ENCODE results near the gene SLC39A11.

Gene SLC39A11

GRCh38 chr17:72631949-72632684 is 460.4 kb downstream of the SLC39A11 start:
- DNase-seq (ENCODE audit: extremely low read depth, insufficient read length) = no peak
- TF ChIP-seq CTCF (IDR thresholded peaks at IDR 0.05; ENCODE audit: insufficient read depth, low read length, poor library complexity, severe bottlenecking) = no peak
- Histone ChIP-seq H3K36me3 (ENCODE audit: control insufficient read depth, insufficient read depth, low read length) (no peaks in the 10 kb centered on the region), H3K27me3 (replicated peaks; ENCODE audit: control insufficient read depth, insufficient read depth, low read length) (no peaks in the 10 kb centered on the region; the same call in 1 of the 2 replicates), H3K4me3 (replicated peaks; ENCODE audit: low read depth, low read length) (no peak overlapping the region)

DNA sequence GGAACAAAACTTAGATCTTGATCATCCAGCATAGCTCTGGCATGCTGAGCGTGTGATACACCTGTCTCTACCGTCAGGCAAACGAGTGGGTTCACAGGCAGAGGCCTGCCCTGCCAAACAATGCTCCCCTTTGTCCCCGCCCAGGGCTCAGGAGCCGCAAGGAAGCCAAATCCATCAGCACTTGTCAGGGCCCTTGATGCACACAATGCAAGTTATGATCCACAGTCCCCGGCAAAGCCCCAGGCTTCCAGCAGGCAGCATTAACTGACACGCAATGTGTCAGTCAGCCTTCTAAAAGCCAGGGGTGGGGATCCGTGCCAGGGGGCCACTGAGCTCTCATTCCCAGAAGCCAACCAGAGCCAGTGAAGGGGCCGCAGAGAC is 460.9 kb downstream of the SLC39A11 start:
- Histone ChIP-seq H3K4me3 (replicated peaks; ENCODE audit: low read depth, low read length) (no peak overlapping the region), H3K27me3 (replicated peaks; ENCODE audit: control insufficient read depth, insufficient read depth, low read length) (no peaks in the 10 kb centered on the region; the same call in 1 of the 2 replicates), H3K36me3 (ENCODE audit: control insufficient read depth, insufficient read depth, low read length) (no peaks in the 10 kb centered on the region)
- no peak for DNase-seq (ENCODE audit: extremely low read depth, insufficient read length)
- no peak for TF ChIP-seq CTCF (IDR thresholded peaks at IDR 0.05; ENCODE audit: insufficient read depth, low read length, poor library complexity, severe bottlenecking)

GRCh38 chr17:72624652-72625051 is 467.8 kb downstream of the SLC39A11 start:
- H3K27me3 ChIP-seq (replicated peaks; ENCODE audit: control insufficient read depth, insufficient read depth, low read length) = peaks cover 2% of the 10 kb centered on the region; the same call in 1 of the 2 replicates
- no peak for DNase-seq (ENCODE audit: extremely low read depth, insufficient read length)
- no peak overlapping the region for H3K4me3 ChIP-seq (replicated peaks; ENCODE audit: low read depth, low read length)
- no peak for TF ChIP-seq CTCF (IDR thresholded peaks at IDR 0.05; ENCODE audit: insufficient read depth, low read length, poor library complexity, severe bottlenecking)
- H3K36me3 ChIP-seq (ENCODE audit: control insufficient read depth, insufficient read depth, low read length) = no peaks in the 10 kb centered on the region

- H3K4me3 ChIP-seq (replicated peaks; ENCODE audit: low read depth, low read length) = no peak overlapping the region
- no peak for DNase-seq (ENCODE audit: extremely low read depth, insufficient read length)
- H3K36me3 ChIP-seq (ENCODE audit: control insufficient read depth, insufficient read depth, low read length) = no peaks in the 10 kb centered on the region
- TF ChIP-seq CTCF (IDR thresholded peaks at IDR 0.05; ENCODE audit: insufficient read depth, low read length, poor library complexity, severe bottlenecking) = no peak
- H3K27me3 ChIP-seq (replicated peaks; ENCODE audit: control insufficient read depth, insufficient read depth, low read length) = peaks cover 2% of the 10 kb centered on the region; the same call in 1 of the 2 replicates
Measured at GRCh38 chr17:72624226-72624625, 468.3 kb downstream of the SLC39A11 start.

DNA sequence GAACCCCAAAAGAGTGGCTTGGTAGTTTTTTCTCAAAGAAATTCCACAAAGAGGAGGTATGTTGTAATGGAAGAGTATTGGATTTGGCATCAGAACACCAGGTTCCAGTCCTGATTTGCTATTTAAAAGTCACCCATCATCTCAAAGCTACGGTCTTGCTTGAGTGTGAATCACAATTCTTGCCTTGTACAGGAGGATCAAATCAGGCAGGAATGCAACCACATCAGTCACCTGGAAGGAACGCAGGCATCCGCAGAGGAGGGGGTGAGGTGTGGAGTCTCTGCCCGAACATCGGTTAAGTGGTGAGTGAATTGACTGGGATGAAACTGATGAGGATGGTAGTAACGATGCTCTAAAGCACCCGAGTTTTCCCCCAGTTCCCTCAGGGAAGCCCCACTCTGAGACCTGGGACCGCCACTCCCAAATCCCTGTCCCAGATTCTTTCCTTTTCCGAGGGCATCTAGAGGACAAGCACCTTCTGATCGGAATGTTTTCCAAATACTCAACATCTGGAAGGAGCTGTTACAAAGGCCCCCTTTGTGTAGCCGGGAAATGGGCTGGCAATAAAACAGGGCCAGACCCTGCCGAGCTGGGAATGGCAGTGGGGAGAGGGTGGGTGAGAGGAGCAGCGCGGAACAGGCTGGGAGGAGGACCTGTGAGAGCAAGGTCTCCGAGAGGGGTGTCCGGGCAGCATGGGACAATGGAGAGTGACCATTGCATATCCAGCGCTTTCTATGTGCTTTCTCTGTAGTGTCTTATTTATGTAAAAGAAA is 469.6 kb downstream of the SLC39A11 start:
- no peak for DNase-seq (ENCODE audit: extremely low read depth, insufficient read length)
- H3K36me3 ChIP-seq (ENCODE audit: control insufficient read depth, insufficient read depth, low read length) = no peaks in the 10 kb centered on the region
- no peak overlapping the region for H3K4me3 ChIP-seq (replicated peaks; ENCODE audit: low read depth, low read length)
- H3K27me3 ChIP-seq (replicated peaks; ENCODE audit: control insufficient read depth, insufficient read depth, low read length) = peaks cover 2% of the 10 kb centered on the region; the same call in 1 of the 2 replicates
- no peak for TF ChIP-seq CTCF (IDR thresholded peaks at IDR 0.05; ENCODE audit: insufficient read depth, low read length, poor library complexity, severe bottlenecking)
